ENCODE data around the gene DHX30.

GRCh38 chr3:47850564-47851410 is 47.8 kb downstream of the DHX30 start:
- no peak for TF ChIP-seq CTCF (IDR thresholded peaks at IDR 0.05; ENCODE audit: insufficient read depth, low read depth, low read length)
- no peak for TF ChIP-seq EZH2 (IDR thresholded peaks at IDR 0.05; ENCODE audit: insufficient read depth, low read length)

All from astrocyte (in vitro differentiated cells and primary cell).